ENCODE results near the gene KRTAP9-4. TPM values are rescaled to one million over a fixed set of nuclear protein-coding genes. Genes with fewer than 3 reads are reported as not detected.

KRTAP9-4 gene
- total and polyA plus RNA-seq, 2 experiments from 2014 or later = not detected

DNA sequence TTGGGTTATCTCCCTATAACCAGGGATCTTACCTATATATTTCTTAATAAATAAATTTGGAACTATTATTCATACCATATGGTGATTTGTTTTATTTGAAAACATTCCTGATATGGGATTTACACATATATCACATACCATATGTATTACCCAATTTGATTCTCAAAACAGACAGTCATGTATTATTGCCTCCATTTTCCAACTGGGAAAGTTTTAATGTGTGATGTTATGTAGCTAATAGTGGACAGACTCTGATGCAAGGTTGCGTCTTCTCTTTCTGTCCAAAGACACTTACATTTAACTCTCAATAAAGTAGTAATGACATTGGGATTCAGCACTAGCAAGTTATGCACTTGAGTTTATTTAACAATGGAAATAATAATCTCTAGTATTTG is 6.8 kb downstream of the KRTAP9-4 start:
- peak; percentile 40 for DNase-seq
- TF ChIP-seq EZH2phosphoT487 (IDR thresholded peaks at IDR 0.05; ENCODE audit: insufficient read depth, low read depth) (no peak), EZH2 (IDR thresholded peaks at IDR 0.05; ENCODE audit: insufficient read depth, poor library complexity, severe bottlenecking) (no peak)

DNA sequence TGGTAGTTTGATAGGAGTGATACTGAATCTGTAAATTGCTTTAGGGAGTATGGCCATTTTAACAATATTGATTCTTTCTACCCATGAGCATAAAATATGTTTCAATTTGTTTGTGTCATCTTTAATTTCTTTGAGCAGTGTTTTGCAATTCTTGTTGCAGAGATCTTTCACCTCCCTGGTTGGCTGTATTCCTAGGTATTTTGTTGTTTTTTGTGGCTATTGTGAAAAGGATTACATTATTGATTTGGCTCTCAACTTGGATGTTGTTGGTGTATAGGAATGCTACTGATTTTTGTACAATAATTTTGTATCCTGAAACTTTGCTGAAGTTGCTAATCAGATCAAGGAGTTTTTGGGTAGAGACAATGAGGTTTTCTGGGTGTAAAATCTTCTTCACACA is 8.9 kb downstream of the KRTAP9-4 start:
- H3K27ac ChIP-seq = no peak overlapping the region
- in situ Hi-C loops (cut with MboI) = no loop called here
- no peaks in the 10 kb centered on the region; the same call in 1 of the 2 replicates for H3K27me3 ChIP-seq (replicated peaks; ENCODE audit: insufficient read depth)
- no peak for TF ChIP-seq EZH2phosphoT487 (IDR thresholded peaks at IDR 0.05; ENCODE audit: insufficient read depth, low read depth)
- TF ChIP-seq EZH2 (IDR thresholded peaks at IDR 0.05; ENCODE audit: insufficient read depth, poor library complexity, severe bottlenecking) = no peak
- H3K79me2 ChIP-seq (ENCODE audit: insufficient read depth) = no peaks in the 10 kb centered on the region
- peaks cover 10% of the 10 kb centered on the region; the same call in 1 of the 2 replicates for H3K9me2 ChIP-seq (ENCODE audit: insufficient read depth)
- no peak overlapping the region for H3K4me3 ChIP-seq
- peak overlapping the region; percentile 4 for H3K4me2 ChIP-seq (ENCODE audit: unreplicated experiment)
- no peak overlapping the region for H3K9ac ChIP-seq
- peak; percentile 8 for DNase-seq
- no peak overlapping the region for H2AFZ ChIP-seq
- no peaks in the 10 kb centered on the region for H4K20me1 ChIP-seq (ENCODE audit: insufficient read depth)
- H3F3A ChIP-seq (ENCODE audit: insufficient read depth) = peaks cover 25% of the 10 kb centered on the region
- H3K36me3 ChIP-seq (ENCODE audit: low read depth) = no peaks in the 10 kb centered on the region
- no peaks in the 10 kb centered on the region for H3K9me3 ChIP-seq (ENCODE audit: low read depth)
- H3K4me1 ChIP-seq (ENCODE audit: insufficient read depth) = peaks cover 25% of the 10 kb centered on the region

More for the DNA sequence above, 6.8 kb downstream of the KRTAP9-4 start:
- 93 to 95% methylated on average over 1 of the region's 1 CpG for WGBS, 2 experiments (ENCODE audit: low coverage in 1 of 2, low lambda C conversion rate in 2 of 2, missing lambda C conversion rate in 2 of 2)
- in situ Hi-C loops (cut with MboI) = no loop called here
- Histone ChIP-seq H3K9me2 (ENCODE audit: insufficient read depth) (peaks cover 10% of the 10 kb centered on the region; the same call in 1 of the 2 replicates), H3K9ac (no peak overlapping the region), H3K9me3 (ENCODE audit: low read depth) (no peaks in the 10 kb centered on the region), H3K79me2 (ENCODE audit: insufficient read depth) (no peaks in the 10 kb centered on the region), H3K36me3 (ENCODE audit: low read depth) (no peaks in the 10 kb centered on the region), H4K20me1 (ENCODE audit: insufficient read depth) (no peaks in the 10 kb centered on the region), H3K4me2 (ENCODE audit: unreplicated experiment) (peak overlapping the region; percentile 61), H3K27me3 (replicated peaks; ENCODE audit: insufficient read depth) (no peaks in the 10 kb centered on the region; the same call in 1 of the 2 replicates), H3K4me3 (no peak overlapping the region), H3F3A (ENCODE audit: insufficient read depth) (peaks cover 25% of the 10 kb centered on the region), H2AFZ (no peak overlapping the region), H3K27ac (peak overlapping the region; percentile 36), H3K4me1 (ENCODE audit: insufficient read depth) (peaks cover 25% of the 10 kb centered on the region)

DNA sequence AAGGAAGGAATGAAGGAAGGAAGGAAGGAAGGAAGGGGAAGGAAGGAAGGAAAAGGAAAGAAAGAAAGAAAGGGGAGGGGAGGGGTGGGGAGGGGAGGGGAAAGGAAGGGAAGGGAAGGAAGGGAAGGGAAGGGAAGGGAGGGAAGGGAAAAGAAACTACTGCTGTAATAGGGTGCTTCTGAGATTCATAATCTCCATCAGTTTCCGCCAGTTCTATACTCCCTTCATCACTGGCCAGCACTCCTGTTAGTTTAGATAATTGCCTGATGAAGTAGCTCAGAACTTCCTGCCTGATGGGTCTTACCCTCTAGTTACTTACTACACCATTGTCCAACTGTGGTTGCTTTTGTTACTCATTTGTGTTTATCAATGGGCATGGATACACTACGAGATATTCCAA is 13.7 kb downstream of the KRTAP9-4 start:
- Histone ChIP-seq H3K36me3 (ENCODE audit: low read depth) (no peaks in the 10 kb centered on the region), H3K27me3 (replicated peaks; ENCODE audit: insufficient read depth) (no peaks in the 10 kb centered on the region), H3K4me3 (no peak overlapping the region), H3K79me2 (ENCODE audit: insufficient read depth) (no peaks in the 10 kb centered on the region), H3K9me3 (ENCODE audit: low read depth) (no peaks in the 10 kb centered on the region), H2AFZ (no peak overlapping the region), H3F3A (ENCODE audit: insufficient read depth) (0 out of 2 replicates have a peak, but pooled peaks cover 4% of the 10 kb centered on the region), H4K20me1 (ENCODE audit: insufficient read depth) (no peaks in the 10 kb centered on the region), H3K9ac (no peak overlapping the region), H3K4me1 (ENCODE audit: insufficient read depth) (peaks cover 9% of the 10 kb centered on the region; the same call in 1 of the 2 replicates), H3K27ac (no peak overlapping the region), H3K4me2 (ENCODE audit: unreplicated experiment) (no peak overlapping the region), H3K9me2 (ENCODE audit: insufficient read depth) (peaks cover 6% of the 10 kb centered on the region; the same call in 1 of the 2 replicates)
- in situ Hi-C loops (cut with MboI) = no loop called here
- 95 to 97% methylated on average over 2 of the region's 2 CpGs for WGBS, 2 experiments (ENCODE audit: low coverage in 1 of 2, low lambda C conversion rate in 2 of 2, missing lambda C conversion rate in 2 of 2)
- TF ChIP-seq EZH2 (IDR thresholded peaks at IDR 0.05; ENCODE audit: insufficient read depth, poor library complexity, severe bottlenecking) (no peak), EZH2phosphoT487 (IDR thresholded peaks at IDR 0.05; ENCODE audit: insufficient read depth, low read depth) (no peak)
- no peak for DNase-seq

DNA sequence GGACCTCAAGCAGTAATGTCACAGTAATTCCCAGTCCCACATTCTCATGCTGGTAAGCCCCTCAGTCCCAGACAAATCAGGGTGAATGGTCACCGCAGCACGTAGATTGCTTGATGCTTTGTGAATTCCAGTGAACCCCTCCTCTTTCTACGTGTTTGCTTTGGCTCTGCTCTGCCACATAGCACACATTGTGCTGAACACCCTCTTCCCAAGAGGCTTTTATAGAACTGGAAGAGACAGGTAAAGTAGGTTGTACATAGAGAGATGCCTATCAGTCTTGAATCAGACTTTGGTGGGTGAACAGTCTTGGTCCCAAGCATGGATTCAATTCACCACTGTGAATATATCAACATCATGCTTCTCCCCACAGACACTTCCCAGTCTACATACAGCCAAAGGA is 15.1 kb downstream of the KRTAP9-4 start:
- 81 to 93% methylated on average over 3 of the region's 3 CpGs for WGBS, 2 experiments (ENCODE audit: low coverage in 1 of 2, low lambda C conversion rate in 2 of 2, missing lambda C conversion rate in 2 of 2)
- DNase-seq = no peak
- TF ChIP-seq EZH2 (IDR thresholded peaks at IDR 0.05; ENCODE audit: insufficient read depth, poor library complexity, severe bottlenecking) (no peak), EZH2phosphoT487 (IDR thresholded peaks at IDR 0.05; ENCODE audit: insufficient read depth, low read depth) (no peak)
- Histone ChIP-seq H3K9me2 (ENCODE audit: insufficient read depth) (no peaks in the 10 kb centered on the region), H3K27ac (no peak overlapping the region), H3K79me2 (ENCODE audit: insufficient read depth) (no peaks in the 10 kb centered on the region), H3K4me2 (ENCODE audit: unreplicated experiment) (no peak overlapping the region), H3K9ac (no peak overlapping the region), H2AFZ (no peak overlapping the region), H3K4me1 (ENCODE audit: insufficient read depth) (no peaks in the 10 kb centered on the region), H3K4me3 (no peak overlapping the region), H3F3A (ENCODE audit: insufficient read depth) (no peaks in the 10 kb centered on the region), H3K36me3 (ENCODE audit: low read depth) (no peaks in the 10 kb centered on the region), H4K20me1 (ENCODE audit: insufficient read depth) (no peaks in the 10 kb centered on the region), H3K9me3 (ENCODE audit: low read depth) (no peaks in the 10 kb centered on the region), H3K27me3 (replicated peaks; ENCODE audit: insufficient read depth) (no peaks in the 10 kb centered on the region)
- in situ Hi-C loops (cut with MboI) = no loop called here

DNA sequence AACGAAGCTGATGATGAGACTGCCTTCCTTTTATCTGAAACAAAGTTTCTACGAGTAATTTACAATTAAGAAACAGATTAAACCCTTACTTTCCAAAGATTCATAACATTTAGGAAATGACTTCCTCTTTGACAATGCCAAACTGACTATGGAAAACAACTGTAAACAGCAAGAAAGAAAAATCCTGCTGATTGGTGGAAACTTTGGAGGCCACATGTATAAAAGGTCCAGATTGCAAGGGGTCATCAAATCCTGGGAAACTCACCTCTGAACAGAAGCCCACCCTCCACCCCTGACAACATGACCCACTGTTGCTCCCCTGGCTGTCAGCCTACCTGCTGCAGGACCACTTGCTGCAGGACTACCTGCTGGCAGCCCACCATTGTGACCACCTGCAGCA is 15.6 kb downstream of the KRTAP9-4 start, which contains the start of gene KRTAP9-6:
KRTAP9-6 (plus strand) TSS at position 301 of the 400 bp plus-strand sequence; CDS start at position 301, 0 bp downstream.
- H3K9ac ChIP-seq = no peak within 1 kb of the TSS
- H3K27ac ChIP-seq = no peak within 1 kb of the TSS
- H2AFZ ChIP-seq = no peak within 1 kb of the TSS
- H3K4me2 ChIP-seq (ENCODE audit: unreplicated experiment) = no peak within 1 kb of the TSS
- H3F3A ChIP-seq (ENCODE audit: insufficient read depth) = no peaks in the 10 kb centered on the region
- H3K79me2 ChIP-seq (ENCODE audit: insufficient read depth) = no peaks in the 10 kb centered on the region
- H3K4me1 ChIP-seq (ENCODE audit: insufficient read depth) = no peaks in the 10 kb centered on the region
- no peaks in the 10 kb centered on the region for H3K9me3 ChIP-seq (ENCODE audit: low read depth)
- no peak within 1 kb of the TSS for H3K4me3 ChIP-seq
- no peak for TF ChIP-seq EZH2phosphoT487 (IDR thresholded peaks at IDR 0.05; ENCODE audit: insufficient read depth, low read depth)
- TF ChIP-seq EZH2 (IDR thresholded peaks at IDR 0.05; ENCODE audit: insufficient read depth, poor library complexity, severe bottlenecking) = no peak
- no peaks in the 10 kb centered on the region for H3K27me3 ChIP-seq (replicated peaks; ENCODE audit: insufficient read depth)
- H4K20me1 ChIP-seq (ENCODE audit: insufficient read depth) = no peaks in the 10 kb centered on the region
- in situ Hi-C loops (cut with MboI) = no loop called here
- no peaks in the 10 kb centered on the region for H3K9me2 ChIP-seq (ENCODE audit: insufficient read depth)
- 54 to 55% methylated on average over 2 of the region's 2 CpGs for WGBS, 2 experiments (ENCODE audit: low coverage in 1 of 2, low lambda C conversion rate in 2 of 2, missing lambda C conversion rate in 2 of 2)
- DNase-seq = no peak
- H3K36me3 ChIP-seq (ENCODE audit: low read depth) = no peaks in the 10 kb centered on the region
